Astrocyte of the cerebellum (primary cell): ENCODE results near the gene YAP1.
A peak's percentile ranks its signal among the peaks of the same experiment; 100 is the strongest.

Experiments used
- DNase-seq: peaks from one replicate; pipeline ENCODE4 v3.0.0-alpha.2; 2011; ENCODE audit warnings: low read depth
- H3K4me3 ChIP-seq: 2 replicates; pipeline ENCODE4 v1.5.1; 2011; ENCODE audit warnings: mild to moderate bottlenecking, low read depth, low read length, moderate library complexity
- CTCF ChIP-seq: IDR thresholded peaks from 2 replicates; pipeline ENCODE4 v1.5.1; 2012; ENCODE audit warnings: low read length, low read depth, moderate library complexity, mild to moderate bottlenecking; ENCODE audit errors: missing control alignments
- in situ Hi-C: cut with HindIII; loops from 2 replicates; pipeline ENCODE4 v1.10.0; 2017; ENCODE audit warnings: low sequenced_read_pairs

The YAP1 gene

GRCh38 chr11:102208835-102209234, 98.6 kb downstream of the YAP1 start:
- TF ChIP-seq CTCF: no peak
- no peak overlapping the region for H3K4me3 ChIP-seq
- in situ Hi-C loops: no loop called here
- DNase-seq: no peak

- in situ Hi-C loops: no loop called here
Measured at GRCh38 chr11:102214623-102215022, 104.4 kb downstream of the YAP1 start.

DNA sequence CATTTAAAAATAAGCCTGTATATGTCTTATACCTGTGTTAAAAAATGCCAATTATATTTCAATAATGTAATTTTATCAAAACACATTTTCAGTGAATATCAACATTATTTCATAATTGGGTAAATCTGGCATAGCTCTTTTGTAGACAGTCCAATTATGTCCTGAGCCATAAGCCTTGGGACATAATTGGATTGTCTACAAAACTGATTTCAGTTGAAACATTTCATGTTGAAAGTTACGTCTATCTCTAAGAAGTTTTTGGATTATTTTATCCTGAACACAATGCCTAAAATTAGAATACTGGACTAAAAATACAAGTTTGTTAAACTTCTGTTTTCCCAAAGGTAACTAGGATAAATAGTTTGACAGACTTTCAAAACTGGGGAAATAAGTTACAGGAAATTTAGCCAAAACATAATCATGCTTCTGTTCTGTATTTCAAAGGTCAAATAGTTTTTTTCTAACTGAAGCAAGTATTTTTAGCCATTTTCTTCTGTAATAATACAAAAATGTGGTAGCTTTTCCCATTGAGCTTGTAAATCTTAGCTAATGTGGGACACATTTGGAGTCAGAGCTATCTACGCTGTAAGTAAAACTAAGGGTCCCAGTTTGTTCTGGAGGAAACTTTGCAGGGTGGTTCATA, 106.3 kb downstream of the YAP1 start:
- DNase-seq: no peak
- TF ChIP-seq CTCF: no peak
- in situ Hi-C loops: no loop called here
- no peak overlapping the region for H3K4me3 ChIP-seq

More at GRCh38 chr11:102214623-102215022, 104.4 kb downstream of the YAP1 start:
- no peak for TF ChIP-seq CTCF
- H3K4me3 ChIP-seq: no peak overlapping the region
- no peak for DNase-seq

GRCh38 chr11:102220728-102221467, 110.7 kb downstream of the YAP1 start:
- TF ChIP-seq CTCF: no peak
- in situ Hi-C loops: no loop called here
- no peak overlapping the region for H3K4me3 ChIP-seq
- DNase-seq: no peak

DNA sequence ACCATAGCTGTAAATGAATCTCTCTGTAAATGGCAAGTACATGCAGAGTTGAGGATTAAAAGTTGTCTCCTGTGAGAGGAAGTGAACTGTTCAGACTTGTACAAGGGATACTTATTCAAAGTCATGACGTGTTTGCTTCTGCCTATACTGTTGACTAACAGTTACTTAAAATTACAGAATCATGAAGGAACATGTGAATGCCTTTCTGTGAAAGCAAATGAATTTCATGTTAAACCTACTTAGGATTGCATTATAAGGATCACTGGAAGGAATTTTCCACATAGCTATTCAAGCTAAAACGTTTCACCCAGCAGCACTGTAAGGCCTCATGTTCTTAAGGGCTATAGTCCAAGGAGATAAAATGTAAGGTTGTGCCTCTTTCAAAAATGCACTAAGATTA, 113.6 kb downstream of the YAP1 start:
- H3K4me3 ChIP-seq: no peak overlapping the region
- TF ChIP-seq CTCF: no peak
- in situ Hi-C loops: no loop called here
- no peak for DNase-seq

DNA sequence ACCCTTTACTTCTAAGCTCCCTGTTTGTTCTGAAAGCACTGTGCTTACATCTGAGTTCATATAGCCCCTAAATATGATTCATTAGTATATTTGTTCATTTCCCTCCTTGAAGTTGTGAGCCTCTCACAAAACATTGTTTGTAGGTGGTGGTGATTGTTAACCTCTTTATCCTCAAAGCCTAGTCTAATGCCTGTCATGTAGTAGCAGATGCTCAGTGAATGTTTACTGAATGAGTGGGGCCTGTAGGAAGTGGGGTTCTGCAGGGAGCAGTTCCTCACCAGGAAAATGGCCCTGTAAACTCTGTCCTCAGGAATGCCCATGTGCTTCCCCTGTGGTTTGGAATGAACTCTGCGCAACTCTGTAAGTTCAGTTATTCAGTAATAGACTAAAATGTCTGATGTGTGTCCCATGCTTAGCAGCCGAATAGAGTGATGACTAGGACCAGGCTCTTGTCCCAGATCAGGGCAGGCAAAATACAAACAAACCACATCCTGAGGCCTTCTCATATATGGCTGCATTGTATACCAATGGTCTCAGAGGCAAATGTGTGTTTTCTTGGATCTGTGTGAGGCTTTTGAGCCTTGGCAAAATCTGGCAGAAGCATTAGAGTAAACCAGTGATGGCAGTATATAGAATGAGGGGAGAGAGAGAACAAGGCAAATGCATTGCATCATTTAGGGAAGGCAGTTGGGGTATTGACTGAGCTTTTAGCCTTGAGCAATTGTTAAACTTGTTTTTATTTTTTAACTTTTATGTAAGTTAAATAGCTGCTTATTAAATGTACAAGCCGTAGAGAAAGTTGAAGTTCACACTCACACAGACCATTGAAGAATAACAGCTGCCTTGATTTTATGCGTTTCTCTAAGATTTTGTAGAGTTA, 115.7 kb downstream of the YAP1 start:
- TF ChIP-seq CTCF: no peak
- peak; percentile 84 for DNase-seq
- H3K4me3 ChIP-seq: peak overlapping the region; percentile 1
- in situ Hi-C loops: no loop called here
